GM13976 (cell line): ENCODE data around the gene SYT1.

Experiments used
- DNase-seq: peaks from one replicate; pipeline ENCODE4 v3.0.0; 2012; ENCODE audit warnings: low spot score
- CTCF ChIP-seq: IDR thresholded peaks from 2 replicates; pipeline ENCODE4 v1.5.1; 2012; ENCODE audit warnings: borderline replicate concordance, mild to moderate bottlenecking; ENCODE audit not compliant: insufficient read depth; ENCODE audit errors: extremely low read depth, missing control alignments, control extremely low read depth
- in situ Hi-C: fragments of 300-500 bp; cut with MboI; formaldehyde crosslinking; loops from one replicate; pipeline ENCODE4 v1.12.0; 2022; ENCODE audit warnings: low sequenced_read_pairs, mixed read lengths, inconsistent platforms; ENCODE audit not compliant: unreplicated experiment

SYT1 gene

GRCh38 chr12:79125358-79125757 is 260.8 kb downstream of the SYT1 start:
- in situ Hi-C loops, result no loop called here
- no peak for TF ChIP-seq CTCF
- no peak for DNase-seq

DNA sequence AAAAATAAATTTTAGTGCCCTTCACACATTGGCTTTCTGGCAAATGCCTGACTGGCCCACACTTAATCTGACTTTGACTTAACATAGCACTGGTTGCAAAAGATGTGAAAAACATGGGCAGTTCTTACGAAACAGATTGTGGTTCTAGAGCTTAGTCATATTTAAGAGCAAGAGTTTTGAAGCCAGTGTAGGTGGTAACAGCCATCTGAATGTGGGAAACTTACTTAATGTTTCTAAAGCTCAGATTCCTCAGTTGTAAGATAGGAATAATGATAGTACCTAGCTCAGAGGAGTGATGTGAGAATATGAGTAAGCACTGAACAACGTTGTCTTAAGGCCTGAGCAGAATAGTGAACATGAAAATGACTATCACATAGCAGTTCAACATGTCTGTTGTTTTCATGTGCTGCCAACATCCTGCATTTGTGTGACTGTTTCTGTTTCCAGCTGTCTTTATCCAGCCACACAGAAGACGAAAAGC is 262.7 kb downstream of the SYT1 start:
- in situ Hi-C loops, result no loop called here
- no peak for TF ChIP-seq CTCF
- no peak for DNase-seq

GRCh38 chr12:79128956-79129355 is 264.4 kb downstream of the SYT1 start:
- TF ChIP-seq CTCF, result no peak
- in situ Hi-C loops, result no loop called here
- DNase-seq, result no peak

- no peak for DNase-seq
- in situ Hi-C loops, result no loop called here
- TF ChIP-seq CTCF, result no peak
Measured at GRCh38 chr12:79138872-79139271, 274.3 kb downstream of the SYT1 start.

DNA sequence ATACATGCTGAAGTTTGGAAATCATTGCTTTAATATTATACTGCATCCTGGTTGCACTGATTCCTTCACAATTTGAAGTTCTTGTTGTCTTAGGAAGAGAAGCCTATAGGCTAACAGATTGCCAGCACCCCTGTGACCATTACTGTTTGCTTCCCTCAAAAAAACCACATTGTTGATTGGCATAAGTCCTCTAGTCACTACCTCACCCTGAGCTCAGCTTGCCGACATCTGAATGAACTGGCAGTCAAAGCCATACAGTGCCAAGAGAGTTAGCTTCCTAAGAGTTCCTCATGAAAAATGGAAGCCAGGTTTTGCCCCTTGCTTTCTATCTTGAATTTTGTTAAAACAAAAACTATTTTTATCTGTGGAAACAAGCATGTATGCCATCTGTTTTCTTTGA is 276.1 kb downstream of the SYT1 start:
- no peak for TF ChIP-seq CTCF
- in situ Hi-C loops, result no loop called here
- no peak for DNase-seq

DNA sequence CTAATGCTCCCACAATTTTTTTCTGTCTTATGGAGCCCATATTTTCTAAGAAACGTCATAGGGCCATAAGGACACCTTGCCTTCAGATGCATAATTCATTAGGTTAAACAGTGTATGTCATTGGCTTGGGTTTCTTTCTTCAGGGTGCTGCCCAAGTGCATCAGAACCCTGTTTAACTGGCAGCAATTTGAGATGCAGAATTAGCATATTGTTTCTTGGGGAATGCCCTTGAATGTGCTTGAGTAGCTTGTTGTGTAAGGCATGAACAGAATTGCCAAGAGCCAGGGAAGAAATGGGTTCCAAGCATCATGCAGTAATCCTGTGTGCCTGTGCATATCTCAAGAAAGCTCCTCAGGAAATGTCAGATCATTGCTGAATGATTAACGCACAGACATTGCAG is 277.2 kb downstream of the SYT1 start:
- DNase-seq, result no peak
- no peak for TF ChIP-seq CTCF
- in situ Hi-C loops, result no loop called here

GRCh38 chr12:79143803-79144202 is 279.2 kb downstream of the SYT1 start:
- in situ Hi-C loops, result no loop called here

More at GRCh38 chr12:79143803-79144202, 279.2 kb downstream of the SYT1 start:
- TF ChIP-seq CTCF, result no peak
- DNase-seq, result no peak
